Upper lobe of right lung (tissue), 1 donor: ENCODE data around the gene CHID1. TPM values are rescaled to one million over a fixed set of nuclear protein-coding genes. Genes with fewer than 3 reads are reported as not detected.

Experiments used
- ATAC-seq: fragments of 200-7000 bp; cut with Tn5 transposase; one replicate; pipeline ENCODE4 v1.9.1; 2020; ENCODE audit warnings: mild to moderate bottlenecking, moderate library complexity
- DNase-seq: peaks from one replicate; pipeline ENCODE4 v3.0.0-alpha.2; 2020
- H3K27ac ChIP-seq: fragments of 200-600 bp; one replicate; pipeline ENCODE4 v1.8.0; 2022
- H3K27me3 ChIP-seq: fragments of 200-600 bp; one replicate; pipeline ENCODE4 v1.8.0; 2022; ENCODE audit warnings: mild to moderate bottlenecking
- H3K36me3 ChIP-seq: fragments of 200-600 bp; one replicate; pipeline ENCODE4 v1.8.0; 2022
- H3K4me1 ChIP-seq: fragments of 200-600 bp; one replicate; pipeline ENCODE4 v1.8.0; 2022
- H3K4me3 ChIP-seq: fragments of 200-600 bp; one replicate; pipeline ENCODE4 v1.8.0; 2022; ENCODE audit warnings: mild to moderate bottlenecking
- H3K9me3 ChIP-seq: fragments of 200-600 bp; one replicate; pipeline ENCODE4 v1.8.0; 2022
- CTCF ChIP-seq: fragments of 200-600 bp; IDR thresholded peaks from one replicate; pipeline ENCODE4 v1.8.0; 2022; ENCODE audit warnings: antibody characterized with exemption
- intact Hi-C: fragments of 100-400 bp; cut with DNase I; formaldehyde crosslinking; loops from one replicate; pipeline ENCODE4 v1.11.0; 2022
- total RNA-seq: library from RNA; stranded (reverse); fragmentation: NEBNext Ultra II Directional; extraction: Animal tissue kit (Norgen Biotek cat#: 25700); gene quantifications from one replicate; pipeline ENCODE4 v1.2.1, GENCODE V29; 2021
- donor health status: DM: no; HTN: yes; CAD: no; lungs with severe emphysema.

The CHID1 gene
- total RNA-seq, 1 donor from 2014 or later = 52.9 TPM

- Histone ChIP-seq H3K4me1 (peaks cover 23% of the 10 kb centered on the region), H3K27ac (peak within 1 kb of the TSS; percentile 95)
- peak; percentile 22 for ATAC-seq
Measured at GRCh38 chr11:818396-819128, 92.0 kb downstream of the CHID1 start, which contains the start of gene PNPLA2. Gene PNPLA2, plus strand, starts transcription at chr11:818914. Its CDS starts 805 bp downstream, at chr11:819719.

More at GRCh38 chr11:818396-819128, 92.0 kb downstream of the CHID1 start, which contains the start of gene PNPLA2:
- no peak for TF ChIP-seq CTCF
- H3K36me3 ChIP-seq = peaks cover 19% of the 10 kb centered on the region
- H3K9me3 ChIP-seq = no peaks in the 10 kb centered on the region
- DNase-seq = peak; percentile 83
- no peaks in the 10 kb centered on the region for H3K27me3 ChIP-seq
- H3K4me3 ChIP-seq = peak within 1 kb of the TSS; percentile 91
- intact Hi-C loops = no loop called here

Other genes with a start within 250 kb of the CHID1 start
- 27.1 TPM for gene DEAF1, start 215.6 kb downstream of the CHID1 start, total RNA-seq
- gene TMEM80, start 215.0 kb downstream of the CHID1 start, total RNA-seq = 33.2 TPM
- gene EPS8L2, start 204.6 kb downstream of the CHID1 start, total RNA-seq = 155 TPM
- 196 TPM for gene TALDO1, start 163.3 kb downstream of the CHID1 start, total RNA-seq
- gene GATD1, start 133.3 kb downstream of the CHID1 start, total RNA-seq = 62.5 TPM
- gene CEND1, start 120.7 kb downstream of the CHID1 start, total RNA-seq = not detected
- gene SLC25A22, start 112.5 kb downstream of the CHID1 start, total RNA-seq = 20.8 TPM
- 13.1 TPM for gene PIDD1, start 105.6 kb downstream of the CHID1 start, total RNA-seq
- gene RPLP2, start 100.8 kb downstream of the CHID1 start, total RNA-seq = 1,548 TPM
- 143 TPM for gene PNPLA2, start 91.9 kb downstream of the CHID1 start, total RNA-seq
- 34.3 TPM for gene CRACR2B, start 82.9 kb downstream of the CHID1 start, total RNA-seq
- 486 TPM for gene CD151, start 77.9 kb downstream of the CHID1 start, total RNA-seq
- 138 TPM for gene POLR2L, start 68.3 kb downstream of the CHID1 start, total RNA-seq
- 167 TPM for gene TSPAN4, start 68.0 kb downstream of the CHID1 start, total RNA-seq
- 92.0 TPM for gene AP2A2, start 15.1 kb upstream of the CHID1 start, total RNA-seq
- gene MUC6, start 125.9 kb upstream of the CHID1 start, total RNA-seq = not detected
- gene MUC2, start 164.1 kb upstream of the CHID1 start, total RNA-seq = not detected
- not detected for gene MUC5AC, start 247.1 kb upstream of the CHID1 start, total RNA-seq